HUES48 (cell line): ENCODE measurements around the gene ZFP62.
"Not testable (repeated sequence)": the region's sequence is repeated elsewhere in the genome, so short reads cannot be mapped to it uniquely, and the experiment has no call there.

ENCODE experiments used
- H3K27ac ChIP-seq: one replicate; pipeline ENCODE4 v1.7.0; 2013; ENCODE audit warnings: low read depth, low read length, inconsistent platforms
- H3K27me3 ChIP-seq: 2 replicates; pipeline ENCODE4 v1.6.1; 2013; ENCODE audit warnings: mild to moderate bottlenecking, low read length; ENCODE audit not compliant: control insufficient read depth, insufficient read depth
- H3K36me3 ChIP-seq: 2 replicates; pipeline ENCODE4 v1.6.1; 2013; ENCODE audit warnings: low read length; ENCODE audit not compliant: control insufficient read depth, insufficient read depth
- H3K4me1 ChIP-seq: 2 replicates; pipeline ENCODE4 v1.6.1; 2013; ENCODE audit warnings: mild to moderate bottlenecking, low read length; ENCODE audit not compliant: control insufficient read depth, insufficient read depth
- H3K4me3 ChIP-seq: 2 replicates; pipeline ENCODE4 v1.5.1; 2013; ENCODE audit warnings: mild to moderate bottlenecking, low read depth, low read length
- H3K9ac ChIP-seq: 2 replicates; pipeline ENCODE4 v1.6.1; 2013; ENCODE audit warnings: mild to moderate bottlenecking, low read depth, low read length, moderate library complexity
- H3K9me3 ChIP-seq: 2 replicates; pipeline ENCODE4 v1.6.1; 2013; ENCODE audit warnings: low read length; ENCODE audit not compliant: control insufficient read depth, insufficient read depth

The ZFP62 gene

DNA sequence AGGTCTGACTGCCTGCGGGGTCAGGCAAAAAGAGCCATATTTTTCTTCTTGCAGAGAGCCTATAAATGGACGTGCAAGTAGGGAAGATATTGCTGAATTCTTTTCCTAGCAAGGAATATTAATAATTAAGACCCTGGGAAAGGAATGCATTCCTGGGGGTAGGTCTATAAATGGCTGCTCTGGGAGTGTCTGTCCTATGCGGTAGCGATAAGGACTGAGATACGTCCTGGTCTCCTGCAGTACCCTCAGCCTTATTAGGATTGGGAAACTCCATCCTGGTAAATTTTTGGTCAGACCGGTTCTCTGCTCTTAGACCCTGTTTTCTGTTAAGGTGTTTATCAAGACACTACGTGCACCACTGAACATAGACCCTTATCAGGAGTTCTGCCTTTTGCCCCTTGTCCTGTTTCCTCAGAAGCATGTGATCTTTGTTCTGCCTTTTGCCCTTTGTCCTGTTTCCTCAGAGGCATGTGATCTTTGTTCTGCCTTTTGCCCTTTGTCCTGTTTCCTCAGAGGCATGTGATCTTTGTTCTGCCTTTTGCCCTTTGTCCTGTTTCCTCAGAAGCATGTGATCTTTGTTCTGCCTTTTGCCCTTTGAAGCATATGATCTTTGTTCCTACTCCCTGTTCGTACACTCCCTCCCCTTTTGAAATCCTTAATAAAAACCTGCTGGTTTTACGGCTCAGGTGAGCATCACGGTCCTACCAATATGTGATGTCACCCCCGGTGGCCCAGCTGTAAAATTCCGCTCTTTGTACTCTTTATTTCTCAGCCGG lies 32.1 kb downstream of the ZFP62 start:
- H3K9me3 ChIP-seq, H3K27ac ChIP-seq, H3K4me1 ChIP-seq, H3K9ac ChIP-seq, H3K4me3 ChIP-seq, H3K36me3 ChIP-seq: not testable (repeated sequence)
- H3K27me3 ChIP-seq, result peaks cover 45% of the 10 kb centered on the region

GRCh38 chr5:180827374-180827773 lies 33.7 kb downstream of the ZFP62 start:
- H3K27me3 ChIP-seq, result peaks cover 40% of the 10 kb centered on the region
- not testable (repeated sequence) for H3K9me3 ChIP-seq, H3K36me3 ChIP-seq, H3K4me3 ChIP-seq, H3K4me1 ChIP-seq, H3K27ac ChIP-seq, H3K9ac ChIP-seq

DNA sequence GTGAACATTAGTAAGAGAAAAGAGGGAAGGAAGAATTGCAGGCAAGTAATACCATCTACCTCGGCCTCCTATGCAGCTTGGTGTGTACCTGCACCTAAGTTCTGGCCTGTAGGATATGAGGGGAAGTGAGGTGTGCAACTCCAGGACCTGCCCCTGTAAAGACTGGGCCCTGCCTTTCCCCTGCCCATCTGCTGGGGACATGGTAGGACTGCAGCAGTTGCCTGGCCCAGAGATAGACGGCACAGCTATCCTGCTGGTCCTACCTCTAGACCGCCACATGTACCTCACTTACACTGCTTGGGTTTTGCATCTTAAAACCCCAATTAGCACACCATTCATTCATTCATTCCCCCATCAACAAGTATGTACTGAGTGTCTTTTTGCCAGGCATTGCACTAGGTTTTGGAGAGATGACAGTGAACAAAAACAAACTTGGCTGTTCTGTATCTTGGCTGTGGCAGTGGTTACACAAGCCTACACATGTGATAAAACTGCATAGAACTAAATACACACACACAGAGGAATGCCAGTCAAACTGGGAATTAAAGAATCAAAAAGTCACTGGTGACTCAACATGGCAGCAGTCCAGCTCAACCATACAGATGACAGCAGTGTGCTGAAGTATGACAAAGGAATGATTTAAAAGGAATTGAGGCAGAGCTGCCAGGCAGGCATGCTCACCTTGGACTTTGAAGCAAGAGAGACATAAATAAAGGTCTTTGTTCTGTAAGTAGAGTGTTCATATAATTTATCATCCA lies 35.1 kb downstream of the ZFP62 start:
- Histone ChIP-seq H3K27ac (no peak overlapping the region), H3K9me3 (peaks cover 9% of the 10 kb centered on the region), H3K4me1 (peaks cover 8% of the 10 kb centered on the region), H3K9ac (no peak overlapping the region), H3K4me3 (no peak overlapping the region), H3K27me3 (peaks cover 31% of the 10 kb centered on the region), H3K36me3 (no peaks in the 10 kb centered on the region)

- no peaks in the 10 kb centered on the region for H3K36me3 ChIP-seq
- H3K27ac ChIP-seq, result no peak overlapping the region
- peaks cover 4% of the 10 kb centered on the region; the same call in 1 of the 2 replicates for H3K4me1 ChIP-seq
- H3K9me3 ChIP-seq, result peaks cover 4% of the 10 kb centered on the region
- H3K9ac ChIP-seq, result no peak overlapping the region
- no peak overlapping the region for H3K4me3 ChIP-seq
- peaks cover 20% of the 10 kb centered on the region for H3K27me3 ChIP-seq
Measured at GRCh38 chr5:180824630-180825476, 36.2 kb downstream of the ZFP62 start.

- Histone ChIP-seq H3K36me3 (no peaks in the 10 kb centered on the region), H3K4me3 (no peak overlapping the region), H3K9ac (no peak overlapping the region), H3K27ac (no peak overlapping the region), H3K9me3 (no peaks in the 10 kb centered on the region; the same call in 1 of the 2 replicates), H3K4me1 (peaks cover 4% of the 10 kb centered on the region; the same call in 1 of the 2 replicates), H3K27me3 (peaks cover 13% of the 10 kb centered on the region; the same call in 1 of the 2 replicates)
Measured at GRCh38 chr5:180823940-180824629, 37.0 kb downstream of the ZFP62 start.

GRCh38 chr5:180823346-180823745 lies 37.7 kb downstream of the ZFP62 start:
- H3K4me3 ChIP-seq, result no peak overlapping the region
- H3K9ac ChIP-seq, result no peak overlapping the region

DNA sequence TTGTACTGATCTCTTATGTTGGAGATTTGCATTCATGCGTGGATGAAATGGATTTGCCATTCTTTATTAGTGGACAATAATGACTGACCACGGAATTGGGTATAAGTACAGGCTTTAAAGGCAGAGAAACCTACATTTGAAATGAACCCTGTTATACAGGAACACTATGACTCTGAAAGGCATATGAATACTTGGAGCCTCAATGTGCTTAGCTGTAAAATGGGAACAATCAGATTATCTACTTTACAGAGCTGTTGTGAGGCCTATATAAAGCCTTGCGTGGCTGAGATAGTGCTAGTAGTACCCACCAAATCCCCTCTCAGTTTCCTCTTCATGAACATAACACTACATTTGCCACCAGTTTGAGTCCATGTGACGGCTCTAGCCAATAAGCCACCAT lies 39.5 kb downstream of the ZFP62 start:
- Histone ChIP-seq H3K9ac (no peak overlapping the region), H3K27me3 (peaks cover 7% of the 10 kb centered on the region; the same call in 1 of the 2 replicates), H3K36me3 (no peaks in the 10 kb centered on the region), H3K4me3 (no peak overlapping the region), H3K27ac (no peak overlapping the region), H3K4me1 (peaks cover 15% of the 10 kb centered on the region), H3K9me3 (no peaks in the 10 kb centered on the region)

More at GRCh38 chr5:180823346-180823745, 37.7 kb downstream of the ZFP62 start:
- H3K9me3 ChIP-seq, result no peaks in the 10 kb centered on the region; the same call in 1 of the 2 replicates
- H3K27me3 ChIP-seq, result peaks cover 13% of the 10 kb centered on the region; the same call in 1 of the 2 replicates
- peaks cover 4% of the 10 kb centered on the region; the same call in 1 of the 2 replicates for H3K4me1 ChIP-seq
- H3K27ac ChIP-seq, result no peak overlapping the region
- H3K36me3 ChIP-seq, result no peaks in the 10 kb centered on the region

- Histone ChIP-seq H3K36me3 (no peaks in the 10 kb centered on the region), H3K9me3 (no peaks in the 10 kb centered on the region), H3K4me1 (peaks cover 16% of the 10 kb centered on the region), H3K27ac (no peak overlapping the region), H3K9ac (no peak overlapping the region), H3K4me3 (no peak overlapping the region), H3K27me3 (peaks cover 6% of the 10 kb centered on the region; the same call in 1 of the 2 replicates)
Measured at GRCh38 chr5:180820788-180821321, 40.2 kb downstream of the ZFP62 start.

- H3K4me1 ChIP-seq, result peaks cover 13% of the 10 kb centered on the region
- H3K27me3 ChIP-seq, result no peaks in the 10 kb centered on the region
- H3K4me3 ChIP-seq, result no peak overlapping the region
- H3K9ac ChIP-seq, result no peak overlapping the region
- no peaks in the 10 kb centered on the region for H3K9me3 ChIP-seq
- H3K27ac ChIP-seq, result no peak overlapping the region
- H3K36me3 ChIP-seq, result no peaks in the 10 kb centered on the region
Measured at GRCh38 chr5:180818677-180819341, 42.3 kb downstream of the ZFP62 start.
